GM10248 (cell line): ENCODE results near the gene NUMB.

Source experiments
- CTCF ChIA-PET: fragments of 300-600 bp; sonication (Branson Sonifier 250); formaldehyde crosslinking; extraction: SDS; loops from one replicate; lab custom pipeline; 2021; ENCODE audit warnings: antibody characterized with exemption; lab: Yijun Ruan, JAX
- POLR2A ChIA-PET: fragments of 350-650 bp; sonication (Branson Sonifier 250); formaldehyde crosslinking; extraction: SDS; loops from one replicate; lab custom pipeline; 2020; ENCODE audit warnings: antibody characterized with exemption; lab: Yijun Ruan, JAX
- DNase-seq: peaks from one replicate; pipeline ENCODE4 v3.0.0; 2012; ENCODE audit errors: extremely low spot score
- TF ChIP-seq, protein P1 (sequence below): IDR thresholded peaks from 2 replicates; pipeline ENCODE4 v1.5.1; 2012; ENCODE audit warnings: mild to moderate bottlenecking, low read depth; ENCODE audit errors: extremely low read depth, missing control alignments, control extremely low read depth

Gene NUMB

DNA sequence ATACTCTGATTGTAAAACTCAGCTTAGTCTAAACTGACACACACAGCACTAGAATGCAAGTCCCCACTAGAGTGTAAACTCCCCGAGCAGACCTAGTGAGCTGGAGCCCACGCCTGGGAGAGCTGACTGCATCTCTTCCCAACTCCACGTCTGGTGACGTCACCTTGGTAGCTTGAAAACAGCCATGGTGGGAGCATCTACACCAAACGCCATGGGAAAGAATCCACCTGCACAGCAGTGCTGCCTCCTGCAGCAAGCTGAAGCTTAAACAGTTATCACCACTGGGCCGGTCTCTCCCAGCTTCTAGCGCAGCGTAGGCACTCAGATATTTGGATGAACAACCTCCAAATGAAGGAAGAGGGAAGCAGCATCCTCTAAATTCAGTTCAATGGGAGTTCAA is 225.4 kb downstream of the NUMB start:
- CTCF ChIA-PET: interaction anchor here (1.0 to 4.1 kb wide), 13 partner anchors 10 to 402 kb away, joined by 3 to 36 read pairs (median 4); partner anchors contain the start of gene RBM25
- DNase-seq: no peak
- TF ChIP-seq, protein P1, sequence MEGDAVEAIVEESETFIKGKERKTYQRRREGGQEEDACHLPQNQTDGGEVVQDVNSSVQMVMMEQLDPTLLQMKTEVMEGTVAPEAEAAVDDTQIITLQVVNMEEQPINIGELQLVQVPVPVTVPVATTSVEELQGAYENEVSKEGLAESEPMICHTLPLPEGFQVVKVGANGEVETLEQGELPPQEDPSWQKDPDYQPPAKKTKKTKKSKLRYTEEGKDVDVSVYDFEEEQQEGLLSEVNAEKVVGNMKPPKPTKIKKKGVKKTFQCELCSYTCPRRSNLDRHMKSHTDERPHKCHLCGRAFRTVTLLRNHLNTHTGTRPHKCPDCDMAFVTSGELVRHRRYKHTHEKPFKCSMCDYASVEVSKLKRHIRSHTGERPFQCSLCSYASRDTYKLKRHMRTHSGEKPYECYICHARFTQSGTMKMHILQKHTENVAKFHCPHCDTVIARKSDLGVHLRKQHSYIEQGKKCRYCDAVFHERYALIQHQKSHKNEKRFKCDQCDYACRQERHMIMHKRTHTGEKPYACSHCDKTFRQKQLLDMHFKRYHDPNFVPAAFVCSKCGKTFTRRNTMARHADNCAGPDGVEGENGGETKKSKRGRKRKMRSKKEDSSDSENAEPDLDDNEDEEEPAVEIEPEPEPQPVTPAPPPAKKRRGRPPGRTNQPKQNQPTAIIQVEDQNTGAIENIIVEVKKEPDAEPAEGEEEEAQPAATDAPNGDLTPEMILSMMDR: no peak

DNA sequence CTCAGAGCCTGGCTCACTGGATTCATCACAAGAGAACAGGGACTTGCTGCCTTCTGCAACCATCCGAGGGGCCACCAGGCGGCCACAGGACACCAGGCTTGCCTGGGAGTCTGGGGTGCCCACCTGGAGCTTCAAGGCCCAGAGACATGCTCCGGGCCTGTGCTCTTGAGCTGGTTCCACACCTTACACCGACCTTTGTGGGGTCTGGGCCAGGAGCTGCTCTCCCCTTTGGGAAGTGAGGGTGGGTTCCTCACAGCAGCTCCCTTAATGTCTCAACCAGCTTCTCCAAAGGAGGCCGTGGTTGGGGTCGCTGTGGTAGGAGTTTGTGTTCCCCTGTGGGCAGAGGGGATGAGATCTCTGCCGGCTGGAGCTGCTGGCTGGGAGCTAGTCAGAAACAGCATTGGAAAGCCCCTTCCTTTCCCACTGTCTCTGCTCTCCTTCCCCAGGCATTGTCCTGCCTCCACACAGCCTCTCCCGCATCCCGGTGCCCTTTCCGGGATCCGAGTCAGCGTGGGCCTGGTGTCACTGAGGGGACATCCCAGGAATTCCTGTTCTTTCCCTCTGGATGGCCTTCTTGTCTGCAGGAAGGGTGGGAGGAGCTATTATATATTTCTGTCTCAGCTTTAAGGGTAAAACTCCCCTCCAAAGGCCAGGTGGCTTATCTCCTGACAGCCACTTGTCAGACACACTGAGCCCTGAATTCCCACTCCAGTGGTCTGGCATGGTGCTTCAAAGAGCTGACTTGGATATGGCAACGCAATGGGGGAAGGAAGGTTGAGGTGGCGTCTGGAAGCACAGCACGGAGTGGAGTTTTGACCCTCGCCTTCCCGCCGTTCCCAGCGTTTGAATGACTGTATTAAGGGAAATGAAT is 226.1 kb downstream of the NUMB start:
- TF ChIP-seq, protein P1: peak; percentile 58
- ChIA-PET CTCF (interaction anchor here (0.7 to 4.1 kb wide), 29 partner anchors 9 to 402 kb away, joined by 3 to 36 read pairs (median 3); partner anchors contain the start of gene RBM25), POLR2A (interaction anchor here (1.0 kb wide), 1 partner anchor 9 kb away, joined by 3 read pairs; no protein-coding TSS in a partner anchor)
- peak; percentile 57 for DNase-seq

More for the DNA sequence above, 225.4 kb downstream of the NUMB start:
- POLR2A ChIA-PET: no interaction called here

DNA sequence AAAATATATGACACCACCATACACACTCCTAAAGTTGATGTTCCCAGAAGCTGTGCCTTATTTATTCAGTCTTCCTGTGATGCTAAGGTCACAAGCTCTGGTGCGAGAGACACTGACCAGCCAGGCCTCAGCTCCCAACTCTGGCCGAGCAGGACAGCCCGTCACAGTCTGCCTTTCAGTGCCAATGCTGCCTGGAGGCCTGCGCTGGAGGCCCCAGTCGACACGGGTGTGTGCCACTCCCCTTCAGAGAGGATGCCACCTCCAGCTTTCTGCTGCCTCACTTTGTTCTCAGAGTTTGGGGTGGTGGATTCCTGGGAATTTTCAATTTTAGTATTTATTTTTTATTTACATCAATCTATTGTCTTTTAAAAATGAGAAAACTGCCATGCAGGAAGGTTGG is 228.3 kb downstream of the NUMB start:
- TF ChIP-seq, protein P1: no peak
- DNase-seq: no peak
- ChIA-PET CTCF (interaction anchor here (0.8 to 4.1 kb wide), 5 partner anchors 9 to 243 kb away, joined by 3 to 36 read pairs (median 5); no protein-coding TSS in a partner anchor), POLR2A (no interaction called here)

DNA sequence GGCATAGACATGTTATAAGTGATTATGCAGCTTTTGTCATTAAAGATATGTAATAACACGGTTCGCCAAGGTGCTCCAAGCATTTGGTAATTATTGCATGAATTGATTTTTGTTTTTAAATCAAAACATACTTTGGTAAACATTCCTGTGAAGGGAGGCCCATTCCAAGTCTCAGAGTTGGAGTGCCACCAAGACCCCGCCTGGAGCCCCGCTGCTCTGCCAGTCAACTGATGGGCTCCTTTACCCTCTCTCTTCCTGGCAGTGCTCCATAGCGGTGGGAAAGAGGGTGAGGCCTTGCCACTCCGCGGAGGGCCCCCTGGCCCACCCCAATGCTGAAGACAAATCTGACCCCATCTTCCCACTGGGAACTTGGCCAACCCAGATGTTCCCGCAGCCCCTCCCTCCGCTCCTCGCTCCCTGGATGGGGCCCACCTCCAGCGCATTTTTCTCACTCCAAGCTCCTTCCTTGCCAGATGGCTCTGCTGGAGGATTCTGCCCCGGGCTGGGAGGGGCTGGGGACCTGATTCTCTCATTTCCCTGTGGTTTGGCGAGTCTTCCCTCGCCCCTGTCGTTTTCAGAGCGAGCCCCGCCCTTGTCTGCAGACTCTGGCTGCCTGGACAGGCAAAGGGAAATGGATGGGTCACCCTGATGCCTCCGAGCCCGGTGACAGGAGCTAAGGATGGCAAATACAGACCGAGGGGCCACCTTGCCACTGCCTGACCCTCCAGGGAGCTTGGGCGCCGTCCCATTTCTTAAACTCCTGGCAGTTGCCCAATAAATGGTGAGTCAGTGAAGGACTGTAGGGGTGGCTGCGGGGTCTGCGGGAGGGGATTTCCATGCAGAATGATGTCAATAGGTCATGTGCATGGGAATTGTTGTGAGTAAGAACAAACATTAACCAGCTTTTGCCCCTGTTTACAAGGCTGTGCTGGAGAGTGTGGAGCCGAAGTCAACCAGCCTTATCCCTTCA is 230.2 kb downstream of the NUMB start:
- TF ChIP-seq, protein P1: no peak
- ChIA-PET CTCF (interaction anchor here (1.6 to 2.1 kb wide), 3 partner anchors 14 to 67 kb away, joined by 4 to 7 read pairs (median 5); no protein-coding TSS in a partner anchor), POLR2A (no interaction called here)
- no peak for DNase-seq

DNA sequence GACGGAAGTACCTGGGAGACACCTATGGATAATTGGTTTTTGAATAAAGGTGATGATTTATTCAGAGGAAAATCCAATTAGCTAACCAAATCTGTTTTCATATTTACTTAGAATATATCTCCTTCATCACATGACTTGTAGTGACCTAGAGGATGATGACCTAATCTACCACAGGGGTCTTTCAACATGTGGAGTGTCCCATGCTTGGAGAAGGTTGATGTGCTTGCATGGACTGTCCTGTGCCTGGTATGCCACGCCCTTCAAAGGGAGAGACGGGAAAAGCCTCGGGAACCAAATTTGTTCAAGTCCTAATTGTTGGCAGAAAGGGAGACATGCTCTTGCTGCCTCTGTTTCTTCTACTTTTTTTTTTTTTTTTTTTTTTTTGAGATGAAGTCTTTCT is 232.8 kb downstream of the NUMB start:
- no peak for DNase-seq
- TF ChIP-seq, protein P1: no peak
- ChIA-PET CTCF (interaction anchor here (1.7 kb wide), 1 partner anchor 16 kb away, joined by 5 read pairs; no protein-coding TSS in a partner anchor), POLR2A (no interaction called here)
